ENCODE measurements around the gene CPNE2. TPM values are rescaled to one million over a fixed set of nuclear protein-coding genes. Genes with fewer than 3 reads are reported as not detected.

Gene CPNE2
- total RNA-seq, 4 donors from 2014 or later, result 41.6 to 154 (median 84.2) TPM

GRCh38 chr16:57132470-57132869 lies 40.1 kb downstream of the CPNE2 start:
- Histone ChIP-seq H3K27me3 (no peaks in the 10 kb centered on the region), H3K4me3 (no peak overlapping the region), H3K36me3 (no peaks in the 10 kb centered on the region), H3K27ac (peak overlapping the region; percentile 85 to 89 (median 87)), H3K4me1 (peaks cover 25 to 53% (median 46%) of the 10 kb centered on the region in 4 donors), H3K9me3 (no peaks in the 10 kb centered on the region)
- WGBS, 2 donors (ENCODE audit: low coverage in 1 of 2), result 44% methylated on average over 1 of the region's 1 CpG; no CpG with 5 or more reads in 1 of the 2 donors
- TF ChIP-seq EP300 (IDR thresholded peaks at IDR 0.05; ENCODE audit: low read depth) (no peak), POLR2AphosphoS5 (IDR thresholded peaks at IDR 0.05) (peak in 2 of 3 donors; percentile 47 to 54), CTCF (IDR thresholded peaks at IDR 0.05) (no peak), POLR2A (IDR thresholded peaks at IDR 0.05) (peak; percentile 34)
- DNase-seq, result peak; percentile 90
- in situ Hi-C loops (cut with MboI; ENCODE audit: low pct_ligation_motif_present in 1 of 4, low pct_unique_long_range_greater_than_20kb in 1 of 4, low sequenced_read_pairs in 3 of 4), result no loop called here
- intact Hi-C loops (cut with DNase I; ENCODE audit: low total_unique reads), result no loop called here

- Histone ChIP-seq H3K27me3 (no peaks in the 10 kb centered on the region), H3K9me3 (no peaks in the 10 kb centered on the region), H3K36me3 (no peaks in the 10 kb centered on the region), H3K27ac (peak overlapping the region; percentile 85 to 89 (median 87)), H3K4me1 (peaks cover 25 to 53% (median 46%) of the 10 kb centered on the region in 4 donors), H3K4me3 (no peak overlapping the region)
- in situ Hi-C loops (cut with MboI; ENCODE audit: low pct_ligation_motif_present in 1 of 4, low pct_unique_long_range_greater_than_20kb in 1 of 4, low sequenced_read_pairs in 3 of 4) (no loop called here), intact Hi-C loops (cut with DNase I; ENCODE audit: low total_unique reads) (no loop called here)
- no peak for TF ChIP-seq CTCF (IDR thresholded peaks at IDR 0.05)
- TF ChIP-seq POLR2AphosphoS5 (IDR thresholded peaks at IDR 0.05), result no peak
- no peak for TF ChIP-seq EP300 (IDR thresholded peaks at IDR 0.05; ENCODE audit: low read depth)
- TF ChIP-seq POLR2A (IDR thresholded peaks at IDR 0.05), result no peak
- no peak for DNase-seq
- 60% methylated on average over 4 of the region's 4 CpGs; no CpG with 5 or more reads in 1 of the 2 donors for WGBS, 2 donors (ENCODE audit: low coverage in 1 of 2)
Measured at GRCh38 chr16:57133031-57133430, 40.6 kb downstream of the CPNE2 start.

- intact Hi-C loops (cut with DNase I; ENCODE audit: low total_unique reads) (no loop called here), in situ Hi-C loops (cut with MboI; ENCODE audit: low pct_ligation_motif_present in 1 of 4, low pct_unique_long_range_greater_than_20kb in 1 of 4, low sequenced_read_pairs in 3 of 4) (no loop called here)
- Histone ChIP-seq H3K9me3 (no peaks in the 10 kb centered on the region), H3K27me3 (no peaks in the 10 kb centered on the region), H3K4me3 (no peak overlapping the region), H3K4me1 (peaks cover 25 to 53% (median 46%) of the 10 kb centered on the region in 4 donors), H3K27ac (peak overlapping the region; percentile 85 to 89 (median 87)), H3K36me3 (no peaks in the 10 kb centered on the region)
- TF ChIP-seq CTCF (IDR thresholded peaks at IDR 0.05) (no peak), EP300 (IDR thresholded peaks at IDR 0.05; ENCODE audit: low read depth) (no peak), POLR2A (IDR thresholded peaks at IDR 0.05) (no peak), POLR2AphosphoS5 (IDR thresholded peaks at IDR 0.05) (no peak)
- DNase-seq, result no peak
- 87% methylated on average over 9 of the region's 10 CpGs; no CpG with 5 or more reads in 1 of the 2 donors for WGBS, 2 donors (ENCODE audit: low coverage in 1 of 2)
Measured at GRCh38 chr16:57133886-57134285, 41.5 kb downstream of the CPNE2 start.

- H3K4me1 ChIP-seq, result peaks cover 28 to 58% (median 51%) of the 10 kb centered on the region in 4 donors
- 20 to 28% methylated on average over 1 to 2 of the region's 2 CpGs for WGBS, 2 donors (ENCODE audit: low coverage in 1 of 2)
- DNase-seq, result peak; percentile 71
- H3K27me3 ChIP-seq, result no peaks in the 10 kb centered on the region
- no peaks in the 10 kb centered on the region for H3K36me3 ChIP-seq
- peak overlapping the region; percentile 85 to 89 (median 87) for H3K27ac ChIP-seq
- intact Hi-C loops (cut with DNase I; ENCODE audit: low total_unique reads) (no loop called here), in situ Hi-C loops (cut with MboI; ENCODE audit: low pct_ligation_motif_present in 1 of 4, low pct_unique_long_range_greater_than_20kb in 1 of 4, low sequenced_read_pairs in 3 of 4) (no loop called here)
- TF ChIP-seq POLR2A (IDR thresholded peaks at IDR 0.05) (peak; percentile 74), EP300 (IDR thresholded peaks at IDR 0.05; ENCODE audit: low read depth) (no peak), CTCF (IDR thresholded peaks at IDR 0.05) (no peak), POLR2AphosphoS5 (IDR thresholded peaks at IDR 0.05) (peak; percentile 59 to 71 (median 63))
- H3K4me3 ChIP-seq, result no peak overlapping the region
- no peaks in the 10 kb centered on the region for H3K9me3 ChIP-seq
Measured at GRCh38 chr16:57134982-57135381, 42.6 kb downstream of the CPNE2 start.
